SKM-1 treated with dmso at 0.1 percent for 144 hours (cell line): ENCODE data around the gene CDK13.
"Not testable (repeated sequence)": the region's sequence is repeated elsewhere in the genome, so short reads cannot be mapped to it uniquely, and the experiment has no call there.

Source experiments
- DNase-seq: peaks from one replicate; lab custom pipeline; 2025; ENCODE audit not compliant: unreplicated experiment; lab: John Stamatoyannopoulos, UW

CDK13 gene

DNA sequence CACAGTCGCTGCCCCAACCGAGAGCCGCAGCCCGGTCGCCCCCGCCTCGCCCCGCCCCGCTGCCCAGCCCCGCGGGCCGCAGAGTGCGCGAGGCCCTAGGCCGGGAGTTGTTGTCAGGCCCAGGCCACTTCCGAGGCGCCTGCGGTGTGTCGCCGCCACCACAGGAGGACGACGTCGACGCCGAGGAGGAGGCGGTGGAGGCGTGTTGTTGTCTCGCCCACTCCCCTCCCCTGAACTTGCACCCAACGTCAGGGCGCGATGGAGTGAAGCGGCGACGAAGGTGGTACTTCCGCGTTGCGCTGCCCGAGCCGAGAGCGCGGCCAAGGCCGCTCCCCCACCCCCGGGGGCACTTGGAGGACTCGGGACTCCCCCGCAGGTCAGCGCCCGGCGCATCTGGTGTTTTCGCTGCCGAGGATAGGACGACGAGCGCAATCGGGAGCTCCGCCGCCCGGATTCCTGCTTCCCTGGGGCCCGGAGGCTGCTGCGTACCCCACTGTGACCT is at the start of gene CDK13:
CDK13 (plus strand) TSS at position 286 of the 502 bp plus-strand sequence. CDS start 386 bp downstream, outside the sequence.
- peak; percentile 91 for DNase-seq

DNA sequence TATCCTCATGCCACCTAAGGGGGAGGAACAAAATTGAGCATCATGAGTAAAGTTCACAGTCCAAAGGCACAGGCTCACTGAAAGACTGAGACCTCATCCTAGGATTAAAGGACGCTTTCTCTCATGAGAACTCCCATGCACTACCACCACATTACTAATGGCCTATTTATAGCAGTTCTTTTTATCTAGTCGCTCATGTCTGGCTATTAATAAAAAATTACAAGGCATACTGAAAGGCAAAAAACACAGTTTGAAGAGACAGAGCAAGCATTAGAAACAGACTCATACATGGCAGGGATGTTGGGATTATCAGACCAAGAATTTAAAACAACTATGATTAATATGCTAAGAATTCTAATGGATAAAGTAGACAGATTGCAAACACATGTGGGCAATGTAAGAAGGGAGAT is 46.0 kb upstream of the CDK13 start:
- DNase-seq, result no peak

DNA sequence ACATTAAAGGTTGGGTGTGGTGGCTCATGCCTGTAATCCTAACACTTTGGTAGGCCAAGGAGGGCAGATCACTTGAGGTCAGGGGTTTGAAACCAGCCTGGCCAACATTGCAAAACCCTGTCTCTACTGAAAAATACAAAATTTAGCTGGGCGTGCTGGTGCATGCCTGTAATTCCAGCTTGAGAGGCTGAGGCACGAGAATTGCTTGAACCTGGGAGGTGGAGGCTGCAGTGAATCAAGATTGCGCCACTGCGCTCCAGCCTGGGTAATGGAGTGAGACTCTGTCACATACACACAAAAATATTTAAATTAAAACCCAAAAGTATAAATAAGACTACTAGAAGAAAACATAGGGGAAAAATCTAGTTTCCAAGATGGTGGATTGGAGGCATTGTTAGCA is 41.9 kb upstream of the CDK13 start:
- no peak for DNase-seq

DNA sequence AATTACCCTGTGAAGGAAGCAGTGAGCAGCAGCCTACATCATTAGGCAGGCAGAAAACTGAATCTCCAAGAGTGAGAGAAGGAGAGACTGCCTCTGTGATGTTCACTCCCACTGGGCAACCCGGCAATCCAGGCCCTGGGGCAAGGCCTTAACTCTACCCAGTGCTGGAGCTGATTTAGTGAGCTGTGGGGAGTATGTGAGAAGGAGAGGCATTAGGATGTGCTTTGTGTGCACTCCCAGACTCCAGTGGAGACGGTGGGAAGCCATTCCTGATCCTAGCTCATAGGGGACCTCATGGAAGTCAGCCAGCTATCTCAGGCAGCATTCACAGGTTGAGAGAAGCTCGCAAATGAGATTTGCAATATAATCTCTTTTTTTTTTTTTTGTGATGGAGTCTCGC is 41.1 kb upstream of the CDK13 start:
- no peak for DNase-seq

DNA sequence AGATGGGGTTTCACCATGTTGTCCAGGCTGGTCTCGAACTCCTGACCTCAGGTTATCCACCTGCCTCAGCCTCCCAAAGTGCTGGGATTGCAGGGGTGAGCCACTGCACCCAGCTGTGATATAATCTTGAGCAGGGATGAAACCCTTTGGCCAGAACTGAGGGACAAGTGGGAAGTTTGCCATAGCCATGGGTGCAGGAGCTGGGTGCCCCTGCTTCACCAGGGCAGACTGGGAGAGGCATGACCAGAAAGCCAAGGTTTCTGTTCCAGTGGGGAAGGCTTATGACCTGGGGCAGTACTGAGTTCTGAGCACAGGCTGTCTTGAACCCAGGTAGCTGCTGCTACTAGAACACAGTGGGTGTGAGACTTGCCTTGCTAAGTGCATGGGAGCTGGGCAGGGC is 40.5 kb upstream of the CDK13 start:
- no peak for DNase-seq

DNA sequence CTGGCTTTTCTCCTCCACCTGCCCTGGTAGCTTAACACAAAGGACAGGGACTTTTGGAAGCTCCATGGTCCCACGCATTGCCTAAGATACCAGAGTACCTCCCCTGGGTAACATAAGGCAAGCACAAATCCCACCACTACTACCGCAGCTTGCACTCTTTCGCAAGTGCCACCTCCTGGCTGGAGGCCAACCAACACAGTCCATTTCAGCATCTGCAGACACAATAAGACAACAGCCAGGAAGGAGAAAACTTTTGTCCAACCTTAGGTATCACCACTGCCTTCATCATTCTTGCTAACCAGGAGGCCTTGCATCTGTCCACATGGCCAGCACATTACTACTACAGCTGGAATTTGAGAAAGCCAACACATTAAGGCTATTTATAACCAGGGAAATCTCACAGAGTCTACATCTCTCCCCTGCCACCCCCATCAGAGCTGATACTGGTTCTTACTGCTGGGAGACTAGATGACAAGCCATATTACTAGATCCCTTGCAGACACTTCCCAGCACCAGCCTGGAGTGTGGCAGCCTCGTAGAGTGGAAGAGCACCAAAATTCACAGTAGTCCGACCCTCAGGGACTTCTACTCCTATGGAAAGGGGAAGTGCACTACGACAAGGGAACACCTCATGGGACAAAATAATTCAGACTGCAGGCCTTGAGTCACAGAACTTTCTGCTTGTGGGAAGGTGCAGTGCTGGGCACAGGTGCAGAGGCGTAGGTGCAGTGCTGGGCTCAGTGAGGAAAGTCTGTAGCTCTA is 39.8 kb upstream of the CDK13 start:
- DNase-seq, result peak; percentile 52

DNA sequence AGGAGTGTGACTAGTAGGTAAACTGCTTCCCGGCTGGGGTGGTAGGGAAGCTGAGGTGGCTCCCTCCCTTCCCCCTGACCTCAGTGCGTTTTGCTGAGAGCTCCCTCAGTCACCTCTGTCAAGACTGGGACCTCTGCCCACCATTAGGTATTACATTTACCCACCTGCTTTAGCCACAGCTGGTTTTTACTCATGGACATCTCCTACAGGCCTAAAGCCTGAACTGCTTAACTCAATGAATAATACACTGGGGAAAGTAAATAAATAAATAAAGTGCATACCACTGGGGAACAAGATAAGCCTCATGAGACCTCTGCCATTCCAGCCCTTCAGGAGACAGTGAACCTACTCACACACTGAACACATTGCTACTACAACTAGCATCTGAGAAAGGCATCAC is 38.9 kb upstream of the CDK13 start:
- DNase-seq, result no peak

DNA sequence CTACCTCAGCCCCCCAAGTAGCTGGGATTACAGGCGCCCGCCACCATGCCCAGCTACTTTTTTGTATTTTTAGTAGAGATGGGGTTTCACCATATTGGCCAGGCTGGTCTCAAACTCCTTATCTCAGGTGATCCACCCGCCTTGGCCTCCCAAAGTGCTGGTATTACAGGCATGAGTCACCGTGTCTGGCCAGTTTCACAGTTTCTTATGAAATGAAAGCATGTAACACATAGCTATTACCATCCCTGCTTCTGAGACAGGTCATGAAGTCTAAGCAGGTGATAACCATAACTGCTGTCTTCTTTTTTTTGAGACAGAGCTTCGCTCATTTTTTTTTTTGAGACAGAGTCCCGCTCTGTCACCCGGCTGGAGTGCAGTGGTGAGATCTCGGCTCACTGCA is 34.2 kb upstream of the CDK13 start:
- not testable (repeated sequence) for DNase-seq

DNA sequence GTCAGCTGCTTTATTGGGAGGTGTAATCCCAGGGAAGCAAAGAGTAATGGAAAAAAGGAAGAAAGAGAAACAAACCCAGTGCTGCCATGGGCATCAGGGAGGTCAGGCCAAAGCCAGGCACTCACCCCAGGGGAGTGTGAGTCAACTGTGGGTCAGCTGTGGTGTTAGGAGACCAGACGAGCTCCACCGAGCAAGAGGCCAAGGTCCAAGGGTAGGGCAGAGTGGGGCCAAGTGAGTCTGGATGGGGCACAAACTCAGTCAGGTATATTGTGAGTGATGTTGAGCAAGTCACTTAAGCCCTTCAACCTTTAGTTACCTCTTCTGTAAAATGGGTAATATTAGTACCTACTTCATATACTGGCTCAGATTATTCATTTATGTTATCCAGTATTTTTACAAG is 30.4 kb upstream of the CDK13 start:
- no peak for DNase-seq

DNA sequence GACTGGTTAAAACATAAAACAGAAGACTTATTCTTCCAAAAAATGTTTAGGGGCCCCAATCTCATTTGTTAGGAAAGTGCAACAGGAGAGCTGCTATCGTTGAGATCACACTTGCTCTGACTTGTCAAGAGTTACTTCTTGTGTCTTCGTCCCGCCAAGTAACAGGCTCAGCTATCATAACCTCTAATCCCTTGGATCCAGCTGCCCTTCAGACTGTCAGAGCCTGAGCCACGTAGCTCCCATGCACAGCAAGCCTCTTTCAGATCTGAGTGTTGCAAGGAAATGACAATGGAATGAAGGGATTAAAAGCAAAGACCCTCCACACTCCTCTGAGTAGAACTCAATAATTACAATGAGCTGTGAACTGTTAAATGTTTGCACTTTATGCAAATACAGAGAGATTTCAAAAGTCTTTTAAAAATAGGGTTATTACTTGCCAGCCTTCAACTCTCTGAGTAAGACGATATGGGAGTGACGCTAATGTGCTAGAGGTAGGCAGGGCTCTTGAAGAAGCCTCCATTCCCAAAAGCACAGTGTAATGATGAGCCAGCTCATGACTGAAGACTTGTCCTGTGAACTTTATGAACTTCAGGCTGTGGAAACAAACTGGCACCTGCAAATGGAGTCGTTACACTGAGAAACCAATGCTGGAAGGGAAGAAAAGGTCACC is 28.4 kb upstream of the CDK13 start:
- DNase-seq, result no peak

DNA sequence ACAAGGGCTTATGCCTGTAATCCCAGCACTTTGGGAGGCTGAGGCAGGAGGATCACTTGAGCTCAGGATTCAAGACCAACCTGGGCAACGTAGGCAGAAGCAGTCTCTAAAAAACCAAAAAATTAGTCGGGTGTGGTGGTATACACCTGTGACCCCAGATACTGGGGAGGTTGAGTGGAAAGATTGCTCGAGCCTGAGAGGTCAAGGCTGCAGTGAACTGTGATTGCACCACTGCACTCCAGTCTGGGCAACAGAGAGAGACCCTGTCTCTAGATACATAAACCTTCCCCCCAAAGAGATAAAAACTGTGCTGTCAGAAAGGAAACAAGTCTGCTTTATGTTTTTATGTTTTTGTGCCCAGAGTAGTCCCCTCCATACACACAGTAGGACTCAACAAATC is 27.5 kb upstream of the CDK13 start:
- no peak for DNase-seq

DNA sequence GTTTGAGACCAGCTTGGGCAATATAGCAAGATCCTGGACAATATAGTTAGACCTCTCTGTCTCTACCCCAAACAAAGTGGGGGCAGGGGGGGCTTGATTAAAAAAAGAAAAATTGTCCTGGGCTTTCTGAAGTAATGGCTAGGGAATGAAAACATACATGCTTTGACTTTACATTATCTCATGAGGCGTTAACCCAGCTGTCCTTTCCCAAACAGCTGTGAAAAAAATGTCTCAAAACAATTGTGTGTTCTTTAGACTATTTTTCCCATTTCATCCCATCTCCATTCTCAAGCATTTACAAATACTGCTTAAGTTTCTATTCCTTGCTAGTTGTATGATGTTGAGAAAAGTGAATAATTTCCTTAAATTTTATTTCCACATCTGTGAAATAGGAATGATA is 27.0 kb upstream of the CDK13 start:
- no peak for DNase-seq

DNA sequence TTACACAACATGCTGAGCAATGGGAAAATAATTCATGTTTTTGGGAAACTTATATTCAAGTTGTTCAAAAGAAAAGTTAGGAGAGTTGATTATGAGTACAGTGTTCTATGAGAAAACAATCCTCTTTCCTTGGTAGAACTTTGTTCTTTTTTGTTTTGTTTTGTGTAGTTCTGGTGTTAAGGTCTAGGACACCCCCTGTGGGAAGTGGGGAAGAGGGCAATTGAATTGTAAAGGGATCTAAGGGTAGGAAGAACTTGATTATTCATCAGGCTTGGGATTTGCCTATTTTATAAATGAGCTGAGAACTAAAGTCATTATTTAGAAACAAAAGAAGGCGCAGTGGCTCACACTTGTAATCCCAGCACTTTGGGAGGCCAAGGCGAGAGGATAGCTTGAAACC is 25.9 kb upstream of the CDK13 start:
- DNase-seq, result no peak

DNA sequence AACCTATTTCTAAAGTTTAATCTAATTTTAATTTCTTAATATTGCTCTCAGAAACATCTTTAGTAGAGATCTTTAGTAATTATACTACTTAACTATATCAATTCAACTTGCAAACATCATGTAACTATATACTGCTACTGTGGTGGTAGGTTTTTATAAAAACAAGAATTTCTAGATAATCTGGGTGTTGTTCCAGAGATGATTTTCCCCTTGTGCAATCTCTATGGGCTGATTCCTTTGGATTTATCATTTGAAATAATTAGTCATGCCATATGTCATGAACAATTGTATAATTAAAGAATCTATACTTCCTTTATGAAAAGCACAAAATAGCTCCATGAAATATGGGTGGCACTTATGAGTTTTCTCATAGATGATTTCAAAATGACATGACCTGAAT is 23.9 kb upstream of the CDK13 start:
- DNase-seq, result no peak

DNA sequence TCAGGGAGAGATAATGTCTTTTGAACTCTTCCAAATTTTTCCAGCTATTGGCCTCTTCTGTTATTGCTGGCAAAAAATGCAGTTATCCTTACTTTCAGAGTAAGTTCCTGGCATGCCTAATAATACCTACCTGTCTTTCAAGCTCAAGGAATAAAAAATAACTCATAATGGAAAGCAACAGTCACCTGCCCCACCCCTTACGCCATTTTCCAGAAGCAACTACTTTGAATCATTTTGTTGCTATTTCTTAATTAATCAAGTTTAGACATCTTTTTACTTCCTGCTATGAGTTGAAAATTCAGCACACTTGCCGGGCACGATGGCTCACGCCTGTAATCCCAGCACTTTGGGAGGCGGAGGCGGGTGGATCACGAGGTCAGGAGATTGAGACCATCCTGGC is 23.0 kb upstream of the CDK13 start:
- no peak for DNase-seq

DNA sequence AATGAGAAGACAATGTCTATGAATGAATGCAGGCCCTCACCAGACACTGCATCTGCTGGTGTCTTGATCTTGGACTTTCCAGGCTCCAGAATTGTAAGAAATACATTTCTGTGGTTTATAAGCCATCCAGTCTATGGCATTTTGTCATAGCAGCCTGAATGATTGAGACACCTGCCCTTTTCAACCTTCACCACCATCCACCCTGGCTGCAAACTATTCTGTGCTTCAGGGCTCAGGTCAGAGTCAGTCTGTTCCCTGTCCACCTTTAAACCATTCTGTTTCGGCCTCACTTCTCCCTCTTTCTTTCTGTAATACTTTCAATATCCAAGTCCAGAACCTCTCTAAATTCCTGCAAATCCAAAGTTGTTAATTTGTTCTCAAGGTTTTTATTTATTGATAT is 15.9 kb upstream of the CDK13 start:
- DNase-seq, result no peak

DNA sequence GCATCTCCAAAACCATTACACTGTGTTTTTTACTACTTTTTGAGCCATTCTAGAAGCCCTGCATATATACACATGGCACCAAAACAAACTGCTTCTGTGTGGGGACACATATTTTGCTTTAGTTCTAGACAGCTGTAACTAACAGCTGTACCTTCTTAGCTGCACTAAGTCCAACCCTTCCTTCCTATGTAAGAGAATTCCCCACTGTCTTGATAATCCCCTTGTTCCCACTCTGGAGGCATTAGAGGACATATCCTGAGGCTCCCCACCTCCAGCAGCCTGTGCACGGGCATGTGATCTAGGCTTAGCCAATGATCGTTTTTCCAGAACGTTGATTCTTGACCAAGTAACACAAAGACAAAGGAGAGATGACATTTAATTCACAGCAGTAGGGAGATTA is 13.3 kb upstream of the CDK13 start:
- no peak for DNase-seq

DNA sequence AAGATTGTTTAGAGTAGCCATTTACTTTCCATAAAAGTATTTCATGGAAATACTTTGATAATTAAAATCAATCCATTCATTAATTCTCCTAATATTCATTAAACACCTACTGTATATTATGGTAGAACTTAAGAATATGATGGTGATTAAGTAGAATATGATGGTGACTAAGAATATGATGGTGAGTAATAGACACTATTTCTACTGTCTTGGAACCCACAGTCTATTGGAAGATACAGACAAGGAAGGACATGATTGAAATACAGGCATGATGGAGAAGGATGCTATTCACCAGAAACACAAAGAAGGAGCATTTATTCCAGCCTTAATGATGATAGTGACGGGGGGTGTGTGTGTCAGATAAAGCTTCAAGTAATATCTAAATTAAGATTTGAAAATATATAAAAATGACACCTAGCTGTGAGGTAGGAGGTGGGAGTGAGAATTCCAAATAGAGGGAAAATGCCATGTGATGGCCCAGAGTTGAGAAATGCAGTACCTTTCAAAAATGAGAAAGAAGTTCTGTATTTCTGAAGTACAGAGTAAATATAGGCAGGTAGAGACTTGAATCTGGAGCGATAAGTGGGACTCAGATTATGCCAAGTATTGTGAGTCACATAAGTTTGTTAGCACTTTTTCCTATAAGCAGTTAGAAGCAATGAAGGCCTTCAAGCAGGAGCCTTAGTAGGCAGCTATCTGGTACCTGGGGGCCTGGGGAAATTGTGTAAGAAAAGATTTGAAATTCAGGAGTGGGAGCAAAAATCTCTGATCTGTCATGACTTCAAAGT is 12.5 kb upstream of the CDK13 start:
- DNase-seq, result no peak

DNA sequence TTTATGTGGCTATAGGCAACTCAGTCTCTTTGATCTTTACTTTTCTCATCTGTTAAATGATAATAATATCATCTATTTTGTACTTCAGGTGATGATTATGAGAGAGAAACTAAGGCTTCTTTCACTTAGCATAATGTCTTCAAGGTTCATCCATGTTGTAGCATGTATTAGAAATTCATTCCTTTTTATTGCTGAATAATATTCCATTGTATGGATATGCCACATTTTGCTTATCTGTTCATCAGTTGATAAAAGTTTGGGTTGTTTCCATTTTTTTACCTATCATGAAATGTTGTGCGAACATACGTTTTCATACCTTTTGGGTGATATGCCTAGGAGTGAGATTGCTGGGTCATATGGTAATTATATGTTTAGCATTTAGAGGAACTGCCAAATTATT is 7.2 kb upstream of the CDK13 start:
- no peak for DNase-seq

DNA sequence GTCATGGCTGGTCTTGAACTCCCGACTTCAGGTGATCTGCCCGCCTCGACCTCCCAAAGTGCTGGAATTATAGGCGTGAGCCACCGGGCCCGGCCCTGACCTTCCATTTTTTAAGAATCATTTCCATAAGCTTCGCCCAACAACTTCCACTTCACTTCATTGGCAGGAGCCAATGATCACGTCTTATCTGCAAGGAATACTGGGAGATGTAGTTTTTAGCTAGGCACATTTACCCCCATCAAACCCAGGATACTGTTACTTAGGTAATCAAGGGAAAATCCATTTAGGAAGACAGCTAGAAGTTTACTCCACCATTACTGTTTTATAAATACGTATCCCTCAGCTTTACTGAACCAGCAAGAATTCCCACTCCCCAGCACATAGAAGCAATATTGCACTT is 3.4 kb upstream of the CDK13 start:
- DNase-seq, result no peak

DNA sequence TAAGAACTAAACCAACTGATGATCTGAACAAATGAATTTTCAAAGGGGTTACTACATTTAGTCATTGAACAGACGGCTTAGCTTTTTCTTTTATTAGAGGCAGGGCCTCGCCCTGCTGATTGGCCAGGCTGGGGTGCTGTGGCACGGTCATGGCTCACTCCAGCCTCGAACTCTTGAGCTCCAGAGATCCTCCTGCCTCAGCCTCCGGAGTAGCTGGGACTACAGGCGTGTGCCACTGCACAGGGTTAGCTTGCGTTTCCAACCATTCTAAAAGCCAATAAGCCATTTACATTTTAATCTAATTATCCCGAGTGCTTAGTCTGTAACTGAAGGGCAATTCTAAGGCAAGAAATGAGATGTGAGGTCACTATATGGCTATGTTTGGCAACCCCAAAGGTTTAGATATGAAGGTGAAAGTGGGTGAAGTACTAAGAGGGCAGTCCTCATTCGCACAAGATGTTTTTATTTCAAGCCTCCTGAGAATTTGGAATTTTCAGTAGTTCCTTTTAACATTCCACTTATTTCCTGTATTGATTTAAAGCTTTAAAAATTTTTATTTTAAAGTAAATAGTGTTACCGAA is 1.6 kb upstream of the CDK13 start:
- DNase-seq, result no peak
